Ishikawa (cell line): ENCODE measurements around the gene DOCK6.

Experiments
- CEBPB ChIP-seq: IDR thresholded peaks from 2 replicates; pipeline ENCODE4 v1.6.1; 2012
- CREB1 ChIP-seq: IDR thresholded peaks from 2 replicates; pipeline ENCODE4 v1.6.1; 2012; ENCODE audit warnings: low read depth
- EGR1 ChIP-seq: IDR thresholded peaks from 2 replicates; pipeline ENCODE4 v1.6.1; 2012
- EP300 ChIP-seq: IDR thresholded peaks from 2 replicates; pipeline ENCODE4 v1.6.1; 2012; ENCODE audit warnings: borderline replicate concordance
- FOXM1 ChIP-seq: IDR thresholded peaks from 2 replicates; pipeline ENCODE4 v1.6.1; 2012; ENCODE audit warnings: low read depth, borderline replicate concordance
- MAX ChIP-seq: IDR thresholded peaks from 2 replicates; pipeline ENCODE4 v1.6.1; 2012
- NFIC ChIP-seq: IDR thresholded peaks from 2 replicates; pipeline ENCODE4 v1.6.1; 2012
- RAD21 ChIP-seq: IDR thresholded peaks from 2 replicates; pipeline ENCODE4 v1.6.1; 2012; ENCODE audit warnings: low read depth
- REST ChIP-seq: IDR thresholded peaks from 2 replicates; pipeline ENCODE4 v1.6.1; 2012; ENCODE audit warnings: low read depth, mild to moderate bottlenecking
- TAF1 ChIP-seq: IDR thresholded peaks from 2 replicates; pipeline ENCODE4 v1.6.1; 2012; ENCODE audit warnings: low read depth, mild to moderate bottlenecking
- TCF12 ChIP-seq: IDR thresholded peaks from 2 replicates; pipeline ENCODE4 v1.6.1; 2012; ENCODE audit warnings: low read depth
- TEAD4 ChIP-seq: IDR thresholded peaks from 2 replicates; pipeline ENCODE4 v1.6.1; 2012
- USF1 ChIP-seq: IDR thresholded peaks from 2 replicates; pipeline ENCODE4 v1.6.1; 2012
- YY1 ChIP-seq: IDR thresholded peaks from 2 replicates; pipeline ENCODE4 v1.6.1; 2012; ENCODE audit warnings: low read depth
- ZBTB7A ChIP-seq: IDR thresholded peaks from 2 replicates; pipeline ENCODE4 v1.6.1; 2012; ENCODE audit warnings: low read depth

DOCK6 gene

GRCh38 chr19:11200015-11200574, 62.2 kb downstream of the DOCK6 start:
- no peak for TF ChIP-seq TEAD4

GRCh38 chr19:11199517-11199916, 62.8 kb downstream of the DOCK6 start:
- TF ChIP-seq REST (no peak), CEBPB (no peak), FOXM1 (no peak), NFIC (no peak), TCF12 (no peak), ZBTB7A (no peak), CREB1 (no peak), EGR1 (no peak), EP300 (no peak), RAD21 (no peak), YY1 (no peak), TEAD4 (no peak), MAX (no peak), TAF1 (no peak), USF1 (no peak)

- TF ChIP-seq CREB1 (no peak), USF1 (peak; percentile 60; the same call in 1 of the 2 replicates), EP300 (no peak)
Observed at GRCh38 chr19:11198769-11199424, 63.4 kb downstream of the DOCK6 start.

GRCh38 chr19:11198175-11198534, 64.2 kb downstream of the DOCK6 start:
- no peak for TF ChIP-seq MAX
- TF ChIP-seq TAF1: no peak
- TF ChIP-seq USF1: no peak
- TF ChIP-seq NFIC: no peak
- TF ChIP-seq CREB1: no peak

GRCh38 chr19:11197291-11198174, 64.8 kb downstream of the DOCK6 start, which contains the start of gene KANK2:
Gene KANK2, minus strand, starts transcription at chr19:11197545. Its CDS starts 3,034 bp downstream, at chr19:11194511.
- peak; percentile 82; the same call in 1 of the 2 replicates for TF ChIP-seq EP300
- TF ChIP-seq EGR1: peak; percentile 72; the same call in 1 of the 2 replicates
- peak; percentile 59 for TF ChIP-seq TEAD4
- TF ChIP-seq NFIC: peak; percentile 87
- peak; percentile 44; the same call in 1 of the 2 replicates for TF ChIP-seq RAD21
- TF ChIP-seq TAF1: peak; percentile 19; the same call in 1 of the 2 replicates
- no peak for TF ChIP-seq YY1
- no peak for TF ChIP-seq CEBPB
- TF ChIP-seq TCF12: peak; percentile 91
- peak; percentile 29; the same call in 1 of the 2 replicates for TF ChIP-seq FOXM1
- TF ChIP-seq MAX: peak; percentile 76
- TF ChIP-seq USF1: no peak; the same call in 1 of the 2 replicates
- TF ChIP-seq CREB1: no peak
- peak; percentile 67; the same call in 1 of the 2 replicates for TF ChIP-seq ZBTB7A
- TF ChIP-seq REST: no peak
